HTR-8/SVneo (cell line): ENCODE measurements around the gene EPN3.

Source experiments
- DNase-seq: peaks from one replicate; pipeline ENCODE4 v3.0.0; 2011; ENCODE audit warnings: low spot score, mixed read lengths; ENCODE audit not compliant: insufficient read length
- FAIRE-seq: peaks from 2 replicates; lab custom pipeline; 2011; peaks lifted over from hg19 to GRCh38; lab: Jason Lieb, UNC

The EPN3 gene

GRCh38 chr17:50547035-50547735 is 14.7 kb downstream of the EPN3 start, which contains the start of gene SPATA20:
Gene SPATA20, plus strand, starts transcription at chr17:50547174. Its CDS starts 35 bp downstream, at chr17:50547209.
- DNase-seq (peak; percentile 94), FAIRE-seq (peak; percentile 97)

GRCh38 chr17:50547736-50548083 is 15.2 kb downstream of the EPN3 start:
- DNase-seq, result no peak
- FAIRE-seq, result no peak

- FAIRE-seq (peak; percentile 68), DNase-seq (no peak)
Observed at GRCh38 chr17:50548831-50549230, 16.3 kb downstream of the EPN3 start.

- FAIRE-seq (peak; percentile 51), DNase-seq (no peak)
Observed at GRCh38 chr17:50549256-50549941, 16.9 kb downstream of the EPN3 start.

- DNase-seq, result no peak
- FAIRE-seq, result no peak
Observed at GRCh38 chr17:50549969-50550368, 17.4 kb downstream of the EPN3 start.

- DNase-seq (peak; percentile 83), FAIRE-seq (peak; percentile 84)
Observed at GRCh38 chr17:50550661-50551432, 18.3 kb downstream of the EPN3 start.

- no peak for DNase-seq
- FAIRE-seq, result no peak
Observed at GRCh38 chr17:50551433-50551815, 18.9 kb downstream of the EPN3 start.

- no peak for FAIRE-seq
- no peak for DNase-seq
Observed at GRCh38 chr17:50551884-50552283, 19.3 kb downstream of the EPN3 start.

GRCh38 chr17:50554201-50554600 is 21.7 kb downstream of the EPN3 start:
- FAIRE-seq (no peak), DNase-seq (no peak)

- FAIRE-seq (no peak), DNase-seq (no peak)
Observed at GRCh38 chr17:50556803-50557202, 24.3 kb downstream of the EPN3 start.

GRCh38 chr17:50557630-50558029 is 25.1 kb downstream of the EPN3 start:
- DNase-seq (no peak), FAIRE-seq (no peak)

GRCh38 chr17:50558091-50558490 is 25.6 kb downstream of the EPN3 start:
- FAIRE-seq (peak; percentile 74), DNase-seq (no peak)

- DNase-seq, result no peak
- no peak for FAIRE-seq
Observed at GRCh38 chr17:50558581-50558940, 26.0 kb downstream of the EPN3 start.

- DNase-seq (no peak), FAIRE-seq (no peak)
Observed at GRCh38 chr17:50558941-50559614, 26.5 kb downstream of the EPN3 start.

GRCh38 chr17:50559674-50560184 is 27.2 kb downstream of the EPN3 start:
- peak; percentile 20 for FAIRE-seq

GRCh38 chr17:50560185-50560824 is 27.8 kb downstream of the EPN3 start, which contains the start of gene CACNA1G:
Gene CACNA1G, plus strand, starts transcription at chr17:50560715. Its CDS starts 745 bp downstream, at chr17:50561460.
- DNase-seq, result peak; percentile 99
- FAIRE-seq, result peak; percentile 98

More at GRCh38 chr17:50559674-50560184, 27.2 kb downstream of the EPN3 start:
- DNase-seq, result peak; percentile 65

GRCh38 chr17:50560931-50561745 is 28.6 kb downstream of the EPN3 start:
- DNase-seq, result no peak
- no peak for FAIRE-seq

- FAIRE-seq (no peak), DNase-seq (no peak)
Observed at GRCh38 chr17:50561746-50562141, 29.2 kb downstream of the EPN3 start.
